DLD1 (cell line): ENCODE results near the gene COL20A1.

Experiments used
- in situ Hi-C: cut with HindIII; loops from 2 replicates; pipeline ENCODE4 v1.10.0; 2017; ENCODE audit warnings: low sequenced_read_pairs

Gene COL20A1

GRCh38 chr20:63315731-63316491 lies 22.9 kb downstream of the COL20A1 start:
- in situ Hi-C loops = no loop called here

GRCh38 chr20:63316502-63316921 lies 23.5 kb downstream of the COL20A1 start:
- in situ Hi-C loops = no loop called here

- in situ Hi-C loops = no loop called here
Measured at GRCh38 chr20:63317061-63317460, 24.1 kb downstream of the COL20A1 start.

GRCh38 chr20:63317601-63318291 lies 24.8 kb downstream of the COL20A1 start:
- in situ Hi-C loops = no loop called here

- in situ Hi-C loops = no loop called here
Measured at GRCh38 chr20:63318391-63319163, 25.6 kb downstream of the COL20A1 start.

GRCh38 chr20:63319164-63320040 lies 26.4 kb downstream of the COL20A1 start:
- in situ Hi-C loops = no loop called here

- in situ Hi-C loops = no loop called here
Measured at GRCh38 chr20:63320041-63320511, 27.1 kb downstream of the COL20A1 start.

- in situ Hi-C loops = no loop called here
Measured at GRCh38 chr20:63320616-63321147, 27.7 kb downstream of the COL20A1 start.

GRCh38 chr20:63321148-63321831 lies 28.3 kb downstream of the COL20A1 start:
- in situ Hi-C loops = no loop called here

- in situ Hi-C loops = no loop called here
Measured at GRCh38 chr20:63322146-63322932, 29.4 kb downstream of the COL20A1 start.

GRCh38 chr20:63322933-63323273 lies 29.9 kb downstream of the COL20A1 start:
- in situ Hi-C loops = no loop called here

GRCh38 chr20:63323357-63323981 lies 30.5 kb downstream of the COL20A1 start:
- in situ Hi-C loops = no loop called here

- in situ Hi-C loops = no loop called here
Measured at GRCh38 chr20:63325021-63325471, 32.1 kb downstream of the COL20A1 start.

GRCh38 chr20:63325554-63326313 lies 32.7 kb downstream of the COL20A1 start:
- in situ Hi-C loops = no loop called here

- in situ Hi-C loops = no loop called here
Measured at GRCh38 chr20:63326314-63327230, 33.6 kb downstream of the COL20A1 start.

GRCh38 chr20:63327231-63327745 lies 34.3 kb downstream of the COL20A1 start:
- in situ Hi-C loops = no loop called here
